Ovary (tissue), 9 donors: ENCODE data around the gene TTC3. TPM values are rescaled to one million over a fixed set of nuclear protein-coding genes. Genes with fewer than 3 reads are reported as not detected.

Experiments used
- DNase-seq, 5 donors: peaks; one replicate each; pipeline ENCODE4 v3.0.0-alpha.2; 2019 to 2020
- H3K27ac ChIP-seq, 2 donors: fragments of 200-600 bp; one replicate each; pipeline versions ENCODE4 v1.5.1 to v1.8.0; 2019 to 2022
- H3K27me3 ChIP-seq: fragments of 200-600 bp; one replicate; pipeline ENCODE4 v1.8.0; 2022
- H3K36me3 ChIP-seq: fragments of 200-600 bp; sonication (generic); one replicate; pipeline ENCODE4 v1.5.1; 2019
- H3K4me1 ChIP-seq: one replicate; pipeline ENCODE4 v1.8.1; 2013; ENCODE audit warnings: mild to moderate bottlenecking, moderate library complexity; ENCODE audit not compliant: insufficient read depth
- H3K4me3 ChIP-seq: fragments of 200-600 bp; sonication (generic); one replicate; pipeline ENCODE4 v1.5.1; 2017
- H3K9me3 ChIP-seq, 2 donors: fragments of 200-600 bp in 1 of 2; sonication (generic) in 1 of 2; one replicate each; pipeline versions ENCODE4 v1.5.1 to v1.8.1; 2013 to 2019; ENCODE audit warnings: mild to moderate bottlenecking in 1 of 2, moderate library complexity in 1 of 2
- CTCF ChIP-seq, 3 donors: fragments of 450-650 bp in 2 of 3; fragments of 200-600 bp in 1 of 3; IDR thresholded peaks; one replicate each; pipeline versions ENCODE4 v1.5.1 to v1.8.0; 2016 to 2022; ENCODE audit warnings: antibody characterized with exemption in 3 of 3, mild to moderate bottlenecking in 1 of 3
- EP300 ChIP-seq: sonication (generic); formaldehyde crosslinking; IDR thresholded peaks from one replicate; pipeline ENCODE4 v1.6.1; 2017; ENCODE audit warnings: antibody characterized with exemption
- POLR2A ChIP-seq: fragments of 450-650 bp; IDR thresholded peaks from one replicate; pipeline ENCODE4 v1.6.1; 2017; ENCODE audit warnings: antibody characterized with exemption, mild to moderate bottlenecking, moderate library complexity
- WGBS, 3 donors: extraction: QIAGEN DNeasy Blood & Tissue Kit in 1 of 3; methylation state at CpG; one replicate each; pipeline versions ENCODE4 v1.1.5 to v1.1.7; 2013 to 2017; 5-methylcytosine and 5-hydroxymethylcytosine counted together
- intact Hi-C, 4 donors: fragments of 100-400 bp; cut with DNase I; formaldehyde crosslinking; loops; one replicate each; pipeline versions ENCODE4 v1.11.0 to v1.15.1; 2022 to 2023
- polyA plus RNA-seq, 2 donors: library from polyadenylated mRNA; stranded (reverse); fragments of 200-250 nt in 1 of 2; fragments of 350-450 nt in 1 of 2; fragmentation: Illumina TruSeq in 1 of 2; extraction: RNeasy Lipid Tissue Mini Kit (QIAGEN cat#74804) in 1 of 2; gene quantifications; one replicate each; pipeline ENCODE4 v1.2.3, GENCODE V29; 2013 to 2014
- total RNA-seq, 7 donors: library from RNA; depleted of rRNA in 2 of 7; stranded (reverse); fragments of >200 nt in 2 of 7; fragmentation: NEBNext Ultra II Directional in 3 of 7; extraction: Animal tissue kit (Norgen Biotek cat#: 25700) in 3 of 7; gene quantifications; one replicate each; pipeline versions ENCODE4 v1.1.0 to v1.2.4, GENCODE V29; 2016 to 2023
- donor health status: DM: no; HTN: no; CAD: no; lungs with moderate emphysema.
- donor health status: DM: no; HTN: no; CAD: no.
- donor health status: Bipolar disorder and iron deficiency.
- donor health status: DM: yes; HTN: yes; CAD: no.
- donor health status: DM: no; HTN: no; CAD: no.
- donor health status: DM: yes; HTN: yes; CAD: no.

TTC3 gene
- total and polyA plus RNA-seq, 9 donors = 58.2 to 192 (median 155) TPM

GRCh38 chr21:37065561-37066177, 7.4 kb upstream of the TTC3 start:
- no peaks in the 10 kb centered on the region for H3K36me3 ChIP-seq
- 80 to 83% (median 82%) methylated on average over 9 of the region's 9 CpGs for WGBS, 3 donors
- peaks cover 7% of the 10 kb centered on the region for H3K4me1 ChIP-seq
- no peak overlapping the region for H3K27ac ChIP-seq
- no peaks in the 10 kb centered on the region for H3K9me3 ChIP-seq
- TF ChIP-seq CTCF (IDR thresholded peaks at IDR 0.05) = no peak
- TF ChIP-seq POLR2A = no peak
- TF ChIP-seq EP300 = no peak
- no peak for DNase-seq
- intact Hi-C loops = no loop called here
- H3K27me3 ChIP-seq = no peaks in the 10 kb centered on the region
- no peak overlapping the region for H3K4me3 ChIP-seq

DNA sequence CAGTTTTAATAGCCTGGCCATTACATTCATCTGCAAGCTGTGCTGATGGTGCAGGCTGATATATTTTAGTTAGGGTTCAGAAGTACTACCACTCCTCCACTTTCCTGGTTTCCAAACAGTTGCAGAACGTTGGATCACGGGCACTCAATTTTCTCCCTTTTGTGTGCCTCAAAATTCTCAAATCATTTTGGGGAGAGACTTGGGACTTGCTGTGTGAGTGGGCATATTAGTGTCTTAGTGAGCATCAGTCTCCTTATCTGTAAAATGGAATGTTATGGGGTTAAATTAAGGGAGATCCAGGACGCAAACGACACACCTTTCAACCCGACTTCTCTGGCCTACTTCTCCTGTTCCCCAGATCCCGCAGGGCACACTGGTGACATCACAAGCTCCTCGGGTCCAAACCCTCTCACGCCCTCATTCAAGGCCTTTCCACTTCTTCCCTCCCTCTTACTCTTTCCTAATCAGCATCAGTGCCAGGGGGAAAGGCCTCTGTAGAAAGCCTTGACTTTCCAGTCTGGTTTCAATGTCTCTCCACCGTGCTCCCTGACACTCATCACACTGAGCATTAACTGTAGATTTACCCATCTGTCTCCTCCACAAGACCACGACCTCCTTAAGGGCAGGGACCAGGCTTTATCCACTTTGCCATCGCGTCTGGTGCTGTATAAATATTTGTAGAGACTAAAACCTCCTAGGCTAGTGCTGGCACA, 1.3 kb upstream of the TTC3 start:
- peak overlapping the region; percentile 92 to 97 for H3K27ac ChIP-seq
- TF ChIP-seq CTCF (IDR thresholded peaks at IDR 0.05) (no peak), EP300 (no peak), POLR2A (peak; percentile 49)
- H3K9me3 ChIP-seq = no peaks in the 10 kb centered on the region
- WGBS, 3 donors = 7 to 11% (median 9%) methylated on average over 12 of the region's 12 CpGs
- H3K27me3 ChIP-seq = no peaks in the 10 kb centered on the region
- DNase-seq = peak; percentile 60 to 81 (median 68)
- peak overlapping the region; percentile 92 for H3K4me3 ChIP-seq
- no peaks in the 10 kb centered on the region for H3K4me1 ChIP-seq
- H3K36me3 ChIP-seq = no peaks in the 10 kb centered on the region
- intact Hi-C loops = loop anchor here in 3 of 4 donors (2.0 to 5.0 kb wide), 5 partner anchors 104 to 296 kb away; partner anchors contain the start of genes DYRK1A (in 2 of the 3), HLCS (in 1 of the 3) and VPS26C (in 1 of the 3)

DNA sequence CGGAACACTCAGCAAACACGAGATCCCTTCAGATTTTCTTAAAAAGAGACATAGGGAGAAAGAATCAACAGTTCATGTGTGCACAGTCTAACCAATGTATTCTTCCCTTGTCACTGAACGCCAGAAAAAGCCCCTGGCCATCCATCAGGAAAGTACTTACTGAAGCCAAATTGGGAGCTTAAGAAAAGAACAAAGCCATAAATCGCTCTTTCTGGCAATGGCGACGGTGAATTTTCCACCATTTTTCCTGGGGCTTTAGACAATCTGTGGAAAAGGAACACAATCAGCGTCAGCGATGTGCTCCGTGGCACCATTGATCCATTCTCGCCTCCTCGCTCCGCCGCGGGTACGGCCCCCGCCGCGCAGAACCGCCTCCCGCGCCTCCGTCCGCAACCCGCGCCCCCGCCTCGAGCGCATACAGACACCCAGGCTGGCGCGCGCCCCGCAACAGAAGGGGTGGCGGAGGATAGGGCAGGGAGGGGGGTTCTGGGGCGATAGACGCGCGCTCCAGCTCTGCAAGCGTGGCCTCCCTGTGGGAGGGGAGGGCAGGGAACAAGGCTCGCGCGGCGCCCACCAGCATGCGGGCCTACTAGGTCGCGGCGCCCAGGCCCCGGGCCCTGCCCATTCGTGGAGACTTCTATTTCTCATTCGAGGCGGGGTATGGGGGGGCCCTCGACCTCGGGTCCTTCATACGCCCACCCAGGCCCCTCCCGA, 623 bp upstream of the TTC3 start:
- intact Hi-C loops = loop anchor here in 3 of 4 donors (2.0 to 5.0 kb wide), 4 partner anchors 105 to 295 kb away; partner anchors contain the start of genes DYRK1A (in 2 of the 3), HLCS (in 1 of the 3) and VPS26C (in 1 of the 3)
- H3K36me3 ChIP-seq = no peaks in the 10 kb centered on the region
- no peaks in the 10 kb centered on the region for H3K27me3 ChIP-seq
- no peaks in the 10 kb centered on the region for H3K4me1 ChIP-seq
- H3K4me3 ChIP-seq = peak overlapping the region; percentile 92
- TF ChIP-seq CTCF (IDR thresholded peaks at IDR 0.05) (peak in 2 of 3 donors; percentile 11), POLR2A (no peak)
- peak in 4 of 5 donors; percentile 78 to 88 (median 84) for DNase-seq
- H3K9me3 ChIP-seq = no peaks in the 10 kb centered on the region
- peak overlapping the region; percentile 92 to 97 for H3K27ac ChIP-seq
- WGBS, 3 donors = 0 to 1% (median 0%) methylated on average over 36 to 54 of the region's 54 CpGs
